Activated T-cell treated with anti-CD3 and anti-CD28 coated beads, Interleukin-2, amount 50 U/mL, for 72 hours (primary cell): ENCODE measurements around the gene OR2H2. TPM values are rescaled to one million over a fixed set of nuclear protein-coding genes. Genes with fewer than 3 reads are reported as not detected.

Experiments used
- ATAC-seq, 2 donors: fragments of 150-1000 bp; cut with Tn5 transposase; replicated peaks in 1 of 2; 2 replicates each; pipeline ENCODE4 v1.10.0; 2021; ENCODE audit warnings: moderate library complexity in 2 of 2, mild to moderate bottlenecking in 1 of 2
- DNase-seq, 2 donors: peaks; one replicate each; pipeline ENCODE4 v3.0.0; 2021 to 2022; ENCODE audit warnings: mixed read lengths in 1 of 2
- H3K27ac Mint-ChIP-seq: one replicate; pipeline ENCODE4 v1.8.0; 2022; ENCODE audit warnings: mild to moderate bottlenecking, moderate library complexity, mixed read lengths
- H3K27me3 Mint-ChIP-seq: one replicate; pipeline ENCODE4 v1.8.0; 2022; ENCODE audit warnings: low read depth, mixed read lengths
- H3K36me3 Mint-ChIP-seq, 2 donors: one replicate each; pipeline ENCODE4 v1.8.0; 2022; ENCODE audit warnings: mixed read lengths in 2 of 2, mild to moderate bottlenecking in 1 of 2; ENCODE audit not compliant: insufficient read depth in 2 of 2
- H3K4me1 Mint-ChIP-seq: one replicate; pipeline ENCODE4 v1.8.0; 2022; ENCODE audit warnings: low read depth, mixed read lengths
- H3K4me3 Mint-ChIP-seq, 2 donors: one replicate each; pipeline ENCODE4 v1.8.0; 2022; ENCODE audit warnings: mild to moderate bottlenecking in 2 of 2, mixed read lengths in 2 of 2, moderate library complexity in 2 of 2
- H3K9me3 Mint-ChIP-seq, 2 donors: one replicate each; pipeline ENCODE4 v1.8.0; 2022; ENCODE audit warnings: mixed read lengths in 2 of 2
- total RNA-seq, 2 donors: library from RNA; stranded (reverse); gene quantifications; one replicate each; pipeline ENCODE4 v1.2.3, GENCODE V29; 2022

Gene OR2H2
- total RNA-seq, 2 donors from 2014 or later, result not detected

DNA sequence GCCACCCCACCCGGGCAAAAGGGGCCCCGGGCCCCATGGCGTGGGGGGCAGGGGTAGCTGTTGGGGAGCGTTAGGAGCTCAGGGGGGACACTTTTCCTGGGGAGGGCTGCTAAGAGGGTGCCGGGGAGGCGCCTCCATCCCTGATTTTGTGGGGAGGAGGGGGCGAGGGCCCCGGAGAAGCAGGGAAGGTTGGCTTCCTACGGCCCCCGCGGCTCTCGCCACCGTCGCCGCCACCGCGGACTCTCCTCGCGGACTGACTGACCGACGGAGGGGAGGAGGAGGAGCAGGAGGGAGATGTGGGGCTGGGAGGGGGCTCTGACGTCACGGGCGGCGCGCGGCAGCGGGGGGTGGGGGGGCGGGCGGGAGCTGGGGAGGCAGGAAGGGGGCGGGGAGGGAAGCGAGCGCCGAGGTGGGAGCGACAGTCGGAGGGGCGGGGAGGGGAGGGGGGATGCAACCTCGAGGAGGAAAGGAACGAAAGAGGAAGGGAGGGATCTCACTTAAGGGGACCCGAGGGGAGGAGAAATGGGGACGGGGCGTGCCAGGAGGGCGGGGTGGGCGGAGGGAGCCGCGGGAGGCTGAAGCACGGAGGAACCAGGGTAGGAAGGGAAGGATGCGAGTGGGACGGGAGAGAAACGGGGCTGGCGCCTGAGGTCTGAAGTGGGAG lies 43.0 kb downstream of the OR2H2 start:
- Mint-ChIP-seq H3K27ac (peak overlapping the region; percentile 54), H3K27me3 (peaks cover 23% of the 10 kb centered on the region)
- peak; percentile 33 to 41 for DNase-seq

DNA sequence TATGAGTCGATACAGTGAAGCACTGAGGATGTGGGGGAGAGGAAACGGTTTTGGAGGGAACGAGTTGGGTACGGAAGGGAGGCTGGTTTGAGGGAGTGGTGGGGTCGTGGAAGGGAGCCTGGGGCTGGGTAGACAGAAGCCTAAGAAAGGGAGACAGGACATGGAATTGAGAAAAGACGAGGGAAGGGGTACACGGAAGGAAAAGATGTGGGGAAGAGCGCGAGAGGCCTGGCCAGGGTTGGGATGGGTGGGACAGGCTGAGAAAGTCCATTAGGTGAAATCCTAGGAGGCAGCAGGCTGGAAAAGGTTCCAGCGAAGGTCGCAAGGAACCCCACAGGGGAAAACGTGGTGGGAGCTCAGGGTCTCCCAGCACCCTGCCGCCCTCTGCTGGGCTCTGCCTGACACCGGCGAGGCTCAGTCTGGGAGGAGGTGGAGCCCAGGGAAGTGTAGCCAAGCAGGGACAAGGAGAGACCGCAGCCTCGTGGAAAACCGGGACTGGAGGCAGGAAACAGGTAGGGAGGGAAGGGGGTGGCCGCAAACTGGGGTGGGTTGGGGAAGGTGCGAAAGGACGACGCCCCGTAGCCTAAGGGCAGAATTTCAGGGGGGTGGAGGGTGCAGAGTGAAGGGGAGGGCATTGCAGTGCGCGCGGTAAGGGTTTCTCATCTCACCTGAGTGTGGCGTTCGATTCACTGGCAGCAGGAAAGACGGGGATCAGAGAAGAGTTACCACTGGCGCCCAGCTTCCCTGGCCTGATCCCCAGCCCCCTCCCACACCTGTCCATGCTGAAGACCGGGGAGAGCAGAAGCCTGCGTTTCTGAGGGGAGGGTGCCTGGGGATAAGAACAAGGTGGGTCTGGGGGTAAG lies 43.7 kb downstream of the OR2H2 start:
- peaks cover 46% of the 10 kb centered on the region for H3K4me1 Mint-ChIP-seq
- H3K4me3 Mint-ChIP-seq, result peak overlapping the region; percentile 89 to 93
- H3K9me3 Mint-ChIP-seq, result no peaks in the 10 kb centered on the region
- H3K36me3 Mint-ChIP-seq, result peaks cover 3 to 5% of the 10 kb centered on the region in 2 donors
- DNase-seq (peak; percentile 68 to 71), ATAC-seq (peak; percentile 57 to 61)
- H3K27me3 Mint-ChIP-seq, result peaks cover 23% of the 10 kb centered on the region
- H3K27ac Mint-ChIP-seq, result peak overlapping the region; percentile 54

More for the DNA sequence above, 43.0 kb downstream of the OR2H2 start:
- Mint-ChIP-seq H3K4me3 (peak overlapping the region; percentile 89 to 93), H3K36me3 (peaks cover 3 to 5% of the 10 kb centered on the region in 2 donors), H3K4me1 (peaks cover 40% of the 10 kb centered on the region), H3K9me3 (no peaks in the 10 kb centered on the region)
- peak; percentile 13 to 35 for ATAC-seq

DNA sequence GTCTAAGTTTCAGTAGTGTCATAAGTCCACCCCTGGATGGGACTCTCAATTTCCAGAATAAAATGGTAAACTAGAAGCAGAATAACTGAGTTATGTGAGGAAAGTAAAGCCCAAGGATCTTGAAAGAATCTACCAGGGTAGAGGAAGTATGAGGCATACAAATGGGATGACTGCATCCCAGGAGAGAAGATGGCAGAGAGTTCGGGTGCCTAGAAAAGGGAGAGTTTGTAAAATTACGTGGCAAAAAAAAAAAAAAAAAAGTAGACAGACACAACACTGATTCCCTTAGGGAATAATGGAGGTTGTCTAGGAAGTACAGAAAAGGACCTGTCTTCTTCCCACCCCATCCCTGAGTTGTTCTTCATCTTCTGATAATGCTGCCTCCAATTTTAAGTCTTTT lies 44.6 kb downstream of the OR2H2 start:
- Mint-ChIP-seq H3K27me3 (peaks cover 23% of the 10 kb centered on the region), H3K36me3 (peaks cover 3 to 5% of the 10 kb centered on the region in 2 donors), H3K4me3 (peak overlapping the region; percentile 89 to 93), H3K27ac (no peak overlapping the region), H3K4me1 (peaks cover 55% of the 10 kb centered on the region), H3K9me3 (no peaks in the 10 kb centered on the region)
- no peak for ATAC-seq
- no peak for DNase-seq

DNA sequence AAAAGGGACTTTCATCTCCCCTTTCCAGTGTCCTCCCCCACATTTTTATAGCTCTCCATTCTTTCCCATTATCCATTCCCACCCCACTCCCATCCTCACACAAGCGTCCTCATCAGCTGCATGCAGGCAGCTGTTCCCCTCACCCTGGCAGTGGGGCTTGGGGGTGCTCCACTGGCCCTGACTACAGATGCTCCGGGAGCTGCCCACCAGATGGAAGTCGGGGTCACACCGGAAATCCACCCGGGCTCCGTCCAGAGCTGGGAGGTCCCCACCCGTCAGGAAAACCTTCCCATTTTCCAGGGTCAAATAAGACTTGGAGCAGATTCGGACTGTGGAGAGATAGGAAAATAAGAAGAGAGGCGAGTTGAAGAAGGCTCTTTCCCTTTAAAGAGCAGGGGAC lies 45.4 kb downstream of the OR2H2 start:
- peak overlapping the region in 1 of 2 donors; percentile 11 for H3K4me3 Mint-ChIP-seq
- no peak overlapping the region for H3K27ac Mint-ChIP-seq
- DNase-seq (no peak), ATAC-seq (no peak)
- H3K4me1 Mint-ChIP-seq, result peaks cover 55% of the 10 kb centered on the region
- H3K36me3 Mint-ChIP-seq, result peaks cover 3 to 5% of the 10 kb centered on the region in 2 donors
- H3K9me3 Mint-ChIP-seq, result no peaks in the 10 kb centered on the region
- H3K27me3 Mint-ChIP-seq, result peaks cover 23% of the 10 kb centered on the region

DNA sequence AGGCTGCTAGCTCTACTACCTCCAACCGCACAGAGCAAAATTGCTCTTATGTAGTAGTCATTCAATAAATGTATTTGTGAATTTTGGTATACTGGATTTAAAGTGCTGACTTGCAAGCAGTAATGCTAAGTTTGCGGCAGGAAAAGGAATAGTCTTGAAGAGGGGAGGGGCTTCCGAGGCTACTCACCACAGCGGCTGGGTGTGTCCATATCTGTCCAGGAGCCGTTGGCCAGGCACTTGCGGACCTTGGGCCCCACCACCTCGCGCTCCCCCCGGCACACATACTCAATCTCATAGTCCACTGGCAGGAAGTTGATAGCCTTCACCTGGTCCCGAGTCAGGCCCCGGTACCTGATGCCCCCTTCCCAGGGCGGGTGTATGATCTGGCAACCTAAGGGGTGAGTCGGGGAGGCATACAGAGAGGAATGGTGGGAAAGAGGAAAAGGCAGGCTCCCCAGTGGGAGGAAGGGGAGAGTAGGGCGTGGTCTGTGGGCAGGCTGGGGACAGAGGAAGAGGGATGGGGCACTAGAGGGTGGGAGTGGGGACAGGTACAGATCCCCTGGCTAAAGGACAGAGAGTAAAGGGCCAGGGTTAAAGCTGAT lies 46.4 kb downstream of the OR2H2 start:
- DNase-seq, result no peak
- Mint-ChIP-seq H3K36me3 (peaks cover 3 to 5% of the 10 kb centered on the region in 2 donors), H3K27ac (no peak overlapping the region), H3K4me3 (peak overlapping the region; percentile 83 to 92), H3K4me1 (peaks cover 55% of the 10 kb centered on the region), H3K9me3 (no peaks in the 10 kb centered on the region), H3K27me3 (peaks cover 21% of the 10 kb centered on the region)
- ATAC-seq, result no peak

DNA sequence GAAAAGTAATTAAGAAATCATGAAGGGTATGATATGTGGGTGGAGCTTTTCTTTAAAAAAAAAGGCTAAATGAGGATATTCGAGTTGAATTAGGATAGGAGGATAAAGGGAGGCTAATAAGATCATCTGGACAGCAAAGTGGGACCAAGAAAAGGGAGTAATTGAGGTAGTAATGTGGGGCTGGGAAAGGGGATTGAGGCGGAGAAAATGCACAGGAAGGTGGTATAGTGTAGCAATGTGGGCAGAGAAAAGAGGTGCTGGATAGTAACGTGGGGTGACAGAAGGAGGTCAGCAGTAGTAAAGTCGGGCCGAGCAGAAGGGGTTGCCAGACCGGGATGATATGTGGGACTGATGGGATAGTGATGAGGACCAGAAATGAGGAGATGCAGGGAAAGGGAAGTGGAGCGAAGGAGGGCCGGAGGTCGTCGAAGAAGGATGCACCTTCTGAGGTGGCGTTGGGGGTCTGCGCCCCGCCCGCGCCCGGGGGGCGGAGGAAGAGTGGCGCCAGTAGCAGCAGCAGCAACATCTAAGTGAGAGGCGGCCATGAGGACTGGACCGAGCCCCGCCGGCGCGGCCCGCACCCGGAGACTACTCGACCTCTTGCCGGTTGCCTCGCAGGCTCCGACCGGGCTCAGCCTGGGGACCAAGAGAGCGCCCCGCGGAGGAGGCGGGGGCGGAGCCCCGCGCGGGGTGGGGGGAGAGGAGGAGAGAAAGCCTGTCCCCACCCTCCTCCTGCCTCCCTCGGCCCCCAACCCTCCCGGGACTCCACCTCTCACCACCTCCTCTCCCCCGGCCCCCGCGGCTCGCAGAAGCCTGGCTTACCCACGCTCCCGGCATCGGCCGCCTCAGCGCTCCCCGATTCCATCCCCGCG lies 47.2 kb downstream of the OR2H2 start:
- peak; percentile 50 to 57 for ATAC-seq
- peaks cover 55% of the 10 kb centered on the region for H3K4me1 Mint-ChIP-seq
- H3K27ac Mint-ChIP-seq, result peak overlapping the region; percentile 55
- H3K27me3 Mint-ChIP-seq, result peaks cover 13% of the 10 kb centered on the region
- peaks cover 3 to 5% of the 10 kb centered on the region in 2 donors for H3K36me3 Mint-ChIP-seq
- peak; percentile 62 to 71 for DNase-seq
- no peaks in the 10 kb centered on the region for H3K9me3 Mint-ChIP-seq
- peak overlapping the region; percentile 83 to 92 for H3K4me3 Mint-ChIP-seq

DNA sequence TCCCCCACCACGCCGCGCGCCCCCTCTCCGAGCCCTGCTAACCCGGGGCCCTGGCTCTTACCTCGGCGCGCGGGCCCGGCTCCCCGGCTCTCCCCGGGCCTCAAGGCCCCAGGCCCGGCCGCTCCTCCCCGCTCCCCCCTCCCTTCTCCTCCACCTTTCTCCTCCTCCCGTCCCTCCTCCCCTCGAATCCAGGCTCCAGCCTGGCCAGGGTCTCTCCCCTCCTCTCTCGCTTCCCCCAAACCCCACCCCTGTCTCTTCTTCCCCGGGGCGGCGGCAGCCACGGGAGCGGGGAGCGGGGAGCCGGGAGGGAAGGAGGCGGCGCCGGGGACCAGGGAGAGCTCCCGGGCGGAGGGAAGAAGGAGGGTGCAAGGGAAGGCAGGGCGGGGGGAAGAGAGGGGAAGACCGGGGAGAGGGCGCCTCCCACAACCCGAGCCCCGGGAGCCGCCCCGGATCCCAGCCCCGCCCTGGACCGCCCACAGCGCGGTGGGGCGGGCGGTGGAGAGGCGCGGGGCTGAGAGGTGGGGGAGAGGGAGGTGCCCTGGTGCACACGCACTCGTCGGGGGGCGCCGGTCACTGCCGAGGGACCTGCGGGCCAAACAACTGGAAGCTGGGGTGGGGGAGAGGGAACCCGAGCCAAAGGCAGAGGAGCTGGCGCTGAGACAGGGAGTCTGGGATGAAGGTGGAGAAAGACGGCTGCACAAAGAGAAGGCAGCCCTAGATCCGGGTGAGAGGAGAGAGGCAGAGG lies 48.0 kb downstream of the OR2H2 start, which contains the start of gene GABBR1:
TSS of gene GABBR1 (minus strand) at position 395 of the 745 bp plus-strand sequence. CDS start 798 bp downstream, outside the sequence.
- DNase-seq (peak; percentile 78 to 80), ATAC-seq (peak; percentile 87 to 90)
- Mint-ChIP-seq H3K9me3 (no peaks in the 10 kb centered on the region), H3K4me3 (peak within 1 kb of the TSS; percentile 83 to 92), H3K27me3 (peaks cover 13% of the 10 kb centered on the region), H3K36me3 (peaks cover 3 to 5% of the 10 kb centered on the region in 2 donors), H3K27ac (peak within 1 kb of the TSS; percentile 55), H3K4me1 (peaks cover 55% of the 10 kb centered on the region)

DNA sequence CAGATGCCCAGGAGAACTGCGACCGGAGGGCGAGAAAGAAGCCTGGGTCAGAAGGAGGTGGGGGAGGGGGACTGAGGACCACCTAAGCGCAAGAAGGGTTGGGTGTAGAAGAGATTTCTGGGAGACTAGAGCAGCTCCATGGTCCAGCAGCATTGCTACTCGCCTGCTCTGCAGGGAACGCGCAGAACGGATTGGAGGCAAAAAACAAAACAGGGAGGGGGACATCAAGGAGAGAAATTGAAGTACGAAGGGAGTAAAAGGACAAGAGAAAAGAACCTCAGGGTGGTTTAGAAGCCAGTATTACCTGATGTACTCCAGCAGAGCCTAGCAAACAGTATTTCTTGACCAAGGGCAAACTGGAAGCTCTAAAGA lies 48.6 kb downstream of the OR2H2 start:
- peaks cover 13% of the 10 kb centered on the region for H3K27me3 Mint-ChIP-seq
- no peak for DNase-seq
- H3K4me1 Mint-ChIP-seq, result peaks cover 49% of the 10 kb centered on the region
- peak overlapping the region; percentile 71 to 83 for H3K4me3 Mint-ChIP-seq
- peak overlapping the region; percentile 0 for H3K27ac Mint-ChIP-seq
- ATAC-seq, result no peak
- no peaks in the 10 kb centered on the region for H3K9me3 Mint-ChIP-seq
- peaks cover 3 to 5% of the 10 kb centered on the region in 2 donors for H3K36me3 Mint-ChIP-seq

DNA sequence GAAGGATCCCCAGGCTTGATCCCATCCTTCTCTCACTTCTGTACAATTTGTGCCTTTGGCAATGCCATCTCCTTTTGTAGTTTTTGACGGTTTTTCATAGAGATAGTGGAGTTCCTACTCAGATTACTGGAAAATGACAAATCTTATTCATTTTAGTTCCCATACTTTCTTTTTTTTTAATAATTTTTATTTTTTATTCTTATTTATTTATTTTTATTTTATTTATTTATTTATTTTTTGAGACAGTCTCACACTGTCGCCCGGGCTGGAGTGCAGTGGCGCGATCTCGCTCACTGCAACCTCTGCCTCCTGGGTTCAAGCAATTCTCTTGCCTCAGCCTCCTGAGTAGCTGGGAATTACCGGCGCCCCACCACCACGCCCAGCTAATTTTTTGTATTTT lies 52.3 kb downstream of the OR2H2 start:
- Mint-ChIP-seq H3K9me3 (no peaks in the 10 kb centered on the region), H3K27ac (no peak overlapping the region), H3K4me1 (peaks cover 23% of the 10 kb centered on the region), H3K27me3 (no peaks in the 10 kb centered on the region), H3K4me3 (no peak overlapping the region), H3K36me3 (no peaks in the 10 kb centered on the region)
- ATAC-seq, result no peak
- DNase-seq, result no peak
